ENCODE measurements around the gene PER2.

GRCh38 chr2:238225121-238225520 lies 63.3 kb downstream of the PER2 start:
- TF ChIP-seq CTCF (IDR thresholded peaks at IDR 0.05) (no peak), POLR2A (IDR thresholded peaks at IDR 0.05) (no peak), EP300 (IDR thresholded peaks at IDR 0.05) (no peak)
